Epithelial cell of proximal tubule (primary cell): ENCODE measurements around the gene RAB11FIP3. TPM values are rescaled to one million over a fixed set of nuclear protein-coding genes. Genes with fewer than 3 reads are reported as not detected.
A peak's percentile ranks its signal among the peaks of the same experiment; 100 is the strongest.

Source experiments
- DNase-seq: peaks from one replicate; pipeline ENCODE4 v3.0.0-alpha.2; 2011; ENCODE audit warnings: low read depth
- H3K4me3 ChIP-seq: 2 replicates; pipeline ENCODE4 v1.5.1; 2011; ENCODE audit warnings: low read depth, mild to moderate bottlenecking, low read length
- CTCF ChIP-seq: conservative IDR thresholded peaks from 2 replicates; pipeline ENCODE4 v1.5.1; 2012; ENCODE audit warnings: low read depth, mild to moderate bottlenecking, low read length
- total RNA-seq: library from RNA; depleted of rRNA; stranded (reverse); fragments of >200 nt; gene quantifications from 2 replicates; pipeline ENCODE4 v1.2.3, GENCODE V29; 2015

Gene RAB11FIP3
- total RNA-seq, 1 donor from 2014 or later = 29.1 TPM

GRCh38 chr16:539901-540530 lies 114.6 kb downstream of the RAB11FIP3 start:
- TF ChIP-seq CTCF = no peak
- DNase-seq = no peak
- H3K4me3 ChIP-seq = no peak overlapping the region

GRCh38 chr16:540645-541340 lies 115.3 kb downstream of the RAB11FIP3 start:
- DNase-seq = no peak
- TF ChIP-seq CTCF = no peak
- H3K4me3 ChIP-seq = no peak overlapping the region

- TF ChIP-seq CTCF = no peak
- no peak for DNase-seq
- H3K4me3 ChIP-seq = no peak overlapping the region
These were observed 118.1 kb downstream of the RAB11FIP3 start for GRCh38 chr16:543301-544164.

GRCh38 chr16:544517-544916 lies 119.1 kb downstream of the RAB11FIP3 start:
- H3K4me3 ChIP-seq = no peak overlapping the region

GRCh38 chr16:546909-547770 lies 121.7 kb downstream of the RAB11FIP3 start:
- peak; percentile 36 for TF ChIP-seq CTCF
- no peak for DNase-seq
- H3K4me3 ChIP-seq = no peak overlapping the region

More at GRCh38 chr16:544517-544916, 119.1 kb downstream of the RAB11FIP3 start:
- no peak for TF ChIP-seq CTCF
- DNase-seq = no peak

GRCh38 chr16:548586-548985 lies 123.1 kb downstream of the RAB11FIP3 start:
- no peak overlapping the region for H3K4me3 ChIP-seq
- TF ChIP-seq CTCF = no peak

More at GRCh38 chr16:548586-548985, 123.1 kb downstream of the RAB11FIP3 start:
- no peak for DNase-seq
